GM12874 (cell line): ENCODE measurements around the gene SLC37A3.

Experiments used
- TF ChIP-seq, protein P1 (sequence below): IDR thresholded peaks from 2 replicates; pipeline ENCODE4 v1.5.1; 2011; ENCODE audit warnings: low read depth, mild to moderate bottlenecking, control low read depth, low read length, moderate library complexity; ENCODE audit not compliant: insufficient read depth

The SLC37A3 gene

DNA sequence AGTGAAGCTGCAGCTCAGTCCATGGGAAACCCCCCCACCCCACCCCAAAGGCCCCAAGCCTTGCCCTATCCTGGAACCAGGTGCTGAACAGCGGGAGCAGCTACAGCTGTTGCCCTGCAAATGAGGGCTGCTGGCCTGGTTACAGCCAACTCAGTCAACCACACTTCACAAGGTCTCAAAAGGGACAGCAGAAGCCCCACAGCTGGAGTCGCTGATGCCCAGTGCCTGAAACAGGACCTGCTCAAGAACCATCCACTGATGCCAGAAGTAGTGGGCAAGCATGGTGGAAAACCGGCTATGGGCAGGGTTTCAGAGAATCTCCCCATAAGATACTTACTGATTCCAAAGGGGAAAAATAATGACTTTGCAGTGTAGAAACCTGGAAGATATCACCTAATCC lies 110.3 kb downstream of the SLC37A3 start:
- TF ChIP-seq, protein P1, sequence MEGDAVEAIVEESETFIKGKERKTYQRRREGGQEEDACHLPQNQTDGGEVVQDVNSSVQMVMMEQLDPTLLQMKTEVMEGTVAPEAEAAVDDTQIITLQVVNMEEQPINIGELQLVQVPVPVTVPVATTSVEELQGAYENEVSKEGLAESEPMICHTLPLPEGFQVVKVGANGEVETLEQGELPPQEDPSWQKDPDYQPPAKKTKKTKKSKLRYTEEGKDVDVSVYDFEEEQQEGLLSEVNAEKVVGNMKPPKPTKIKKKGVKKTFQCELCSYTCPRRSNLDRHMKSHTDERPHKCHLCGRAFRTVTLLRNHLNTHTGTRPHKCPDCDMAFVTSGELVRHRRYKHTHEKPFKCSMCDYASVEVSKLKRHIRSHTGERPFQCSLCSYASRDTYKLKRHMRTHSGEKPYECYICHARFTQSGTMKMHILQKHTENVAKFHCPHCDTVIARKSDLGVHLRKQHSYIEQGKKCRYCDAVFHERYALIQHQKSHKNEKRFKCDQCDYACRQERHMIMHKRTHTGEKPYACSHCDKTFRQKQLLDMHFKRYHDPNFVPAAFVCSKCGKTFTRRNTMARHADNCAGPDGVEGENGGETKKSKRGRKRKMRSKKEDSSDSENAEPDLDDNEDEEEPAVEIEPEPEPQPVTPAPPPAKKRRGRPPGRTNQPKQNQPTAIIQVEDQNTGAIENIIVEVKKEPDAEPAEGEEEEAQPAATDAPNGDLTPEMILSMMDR, result no peak

DNA sequence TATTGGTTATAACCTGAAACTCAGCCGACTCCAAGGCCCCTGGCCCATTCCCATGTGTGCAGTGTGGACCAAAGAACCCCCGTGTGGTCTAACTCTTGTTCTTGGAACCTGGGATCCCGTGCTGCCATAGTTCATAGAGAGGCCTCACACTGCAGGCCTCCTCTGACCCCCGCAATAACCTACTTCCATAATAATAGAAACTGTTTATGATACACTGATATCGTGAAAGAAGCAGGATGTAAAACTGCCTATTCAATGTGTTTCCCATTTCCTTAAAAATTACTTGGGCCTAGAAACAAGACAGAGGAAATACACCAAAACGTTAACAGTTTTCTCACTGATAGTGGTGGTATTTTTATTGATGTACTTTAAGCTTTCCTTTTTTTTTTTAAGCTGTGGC lies 112.4 kb downstream of the SLC37A3 start:
- TF ChIP-seq, protein P1, result no peak

DNA sequence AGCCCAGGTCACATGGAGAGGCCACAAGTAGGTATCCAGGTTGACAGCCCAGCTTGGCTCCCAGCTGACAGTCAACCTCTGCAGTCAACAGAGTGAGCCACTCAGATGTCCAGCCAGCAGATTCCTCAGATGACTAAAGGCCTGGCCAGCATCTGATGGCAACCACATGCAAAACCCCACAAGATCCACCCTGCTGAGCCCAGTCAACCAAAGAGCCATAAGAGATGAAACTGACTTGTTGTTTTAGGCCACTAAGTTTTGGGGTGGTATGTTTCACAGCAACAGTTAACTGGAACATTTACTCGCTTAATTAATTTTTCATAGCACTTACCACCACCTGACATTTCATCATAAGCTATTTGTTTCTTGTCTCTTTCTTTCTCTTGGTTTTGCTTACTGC lies 114.3 kb downstream of the SLC37A3 start:
- TF ChIP-seq, protein P1, result no peak
